Neural cell (in vitro differentiated cells): ENCODE data around the gene SLC9A1. TPM values are rescaled to one million over a fixed set of nuclear protein-coding genes. Genes with fewer than 3 reads are reported as not detected.

Experiments
- H2AFZ ChIP-seq: fragments of 200-600, 300-800 bp; sonication (generic), shearing (Covaris generic); 2 replicates; pipeline ENCODE4 v1.6.0; 2014; ENCODE audit warnings: low read depth, mild to moderate bottlenecking, antibody characterized with exemption, low read length, moderate library complexity
- H3F3A ChIP-seq: fragments of 200-600 bp; shearing (Covaris generic); 2 replicates; pipeline ENCODE4 v1.6.1; 2016; ENCODE audit warnings: mild to moderate bottlenecking, moderate library complexity, mixed read lengths, antibody characterized with exemption, low read length; ENCODE audit not compliant: insufficient read depth, poor library complexity, severe bottlenecking
- H3K27ac ChIP-seq: fragments of 200-600, 300-800 bp; sonication (generic), shearing (Covaris generic); 2 replicates; pipeline ENCODE4 v1.5.1; 2014; ENCODE audit warnings: mild to moderate bottlenecking, low read length, moderate library complexity
- H3K27me3 ChIP-seq: fragments of 300-800, 200-600 bp; sonication (generic), shearing (Covaris generic); 2 replicates; pipeline ENCODE4 v1.6.0; 2014; ENCODE audit warnings: mild to moderate bottlenecking, low read depth, low read length, moderate library complexity; ENCODE audit not compliant: insufficient read depth
- H3K36me3 ChIP-seq: fragments of 300-800, 200-600 bp; sonication (generic), shearing (Covaris generic); 2 replicates; pipeline ENCODE4 v1.5.1; 2014; ENCODE audit warnings: mild to moderate bottlenecking, antibody characterized with exemption, low read length, moderate library complexity; ENCODE audit not compliant: insufficient read depth
- H3K4me2 ChIP-seq: fragments of 300-800, 200-600 bp; sonication (generic), shearing (Covaris generic); 2 replicates; pipeline ENCODE4 v1.6.0; 2014; ENCODE audit warnings: mild to moderate bottlenecking, low read length
- H3K4me3 ChIP-seq: fragments of 300-800, 200-600 bp; sonication (generic), shearing (Covaris generic); 2 replicates; pipeline ENCODE4 v1.5.1; 2014; ENCODE audit warnings: mild to moderate bottlenecking, low read length, moderate library complexity
- H3K79me2 ChIP-seq: fragments of 200-600 bp; shearing (Covaris generic); replicated peaks from 2 replicates; pipeline ENCODE4 v1.6.0; 2014; ENCODE audit warnings: mild to moderate bottlenecking, low read length, moderate library complexity; ENCODE audit not compliant: insufficient read depth
- H3K9ac ChIP-seq: fragments of 300-800, 200-600 bp; sonication (generic), shearing (Covaris generic); 2 replicates; pipeline ENCODE4 v1.6.1; 2016; ENCODE audit warnings: mild to moderate bottlenecking, low read length, mixed read lengths
- H3K9me2 ChIP-seq: fragments of 200-600 bp; shearing (Covaris generic); 2 replicates; pipeline ENCODE4 v1.6.1; 2016; ENCODE audit warnings: mild to moderate bottlenecking, low read length, mixed read lengths; ENCODE audit not compliant: insufficient read depth
- H3K9me3 ChIP-seq: fragments of 200-600, 300-800 bp; sonication (generic), shearing (Covaris generic); 2 replicates; pipeline ENCODE4 v1.6.1; 2016; ENCODE audit warnings: mild to moderate bottlenecking, mixed run types, low read length, moderate library complexity, mixed read lengths
- H4K20me1 ChIP-seq: fragments of 200-600 bp; shearing (Covaris generic); 2 replicates; pipeline ENCODE4 v1.6.1; 2016; ENCODE audit warnings: mild to moderate bottlenecking, mixed run types; ENCODE audit not compliant: insufficient read depth
- CTCF ChIP-seq: fragments of 450-650 bp; IDR thresholded peaks from 2 replicates; pipeline ENCODE4 v1.5.1; 2014; ENCODE audit warnings: antibody characterized with exemption, mild to moderate bottlenecking, moderate library complexity; ENCODE audit not compliant: poor library complexity, severe bottlenecking
- EP300 ChIP-seq: fragments of 450-650 bp; conservative IDR thresholded peaks from 2 replicates; pipeline ENCODE4 v1.6.1; 2014; ENCODE audit warnings: antibody characterized with exemption, mild to moderate bottlenecking, moderate library complexity; ENCODE audit not compliant: poor library complexity, severe bottlenecking
- EZH2 ChIP-seq: fragments of 200-600, 300-800 bp; shearing (Covaris generic), sonication (generic); IDR thresholded peaks from 2 replicates; pipeline ENCODE4 v1.6.1; 2014; ENCODE audit warnings: antibody characterized with exemption, low read length, borderline replicate concordance, mild to moderate bottlenecking; ENCODE audit not compliant: insufficient read depth, poor library complexity, severe bottlenecking
- POLR2AphosphoS5 ChIP-seq: IDR thresholded peaks from 2 replicates; pipeline ENCODE4 v1.6.1; 2012
- RAD21 ChIP-seq: fragments of 450-650 bp; conservative IDR thresholded peaks from 2 replicates; pipeline ENCODE4 v1.6.1; 2014; ENCODE audit warnings: antibody characterized with exemption, mild to moderate bottlenecking, moderate library complexity
- REST ChIP-seq: IDR thresholded peaks from 2 replicates; pipeline ENCODE4 v1.6.1; 2012; ENCODE audit warnings: borderline replicate concordance
- SMC3 ChIP-seq: fragments of 450-650 bp; conservative IDR thresholded peaks from 2 replicates; pipeline ENCODE4 v1.6.1; 2014; ENCODE audit warnings: antibody characterized with exemption, mild to moderate bottlenecking, moderate library complexity; ENCODE audit not compliant: poor library complexity
- TAF1 ChIP-seq: IDR thresholded peaks from 2 replicates; pipeline ENCODE4 v1.6.1; 2012; ENCODE audit warnings: low read depth
- polyA plus RNA-seq: library from polyadenylated mRNA; depleted of rRNA; stranded (reverse); fragments of >200 nt; gene quantifications from 2 replicates; pipeline ENCODE4 v1.2.3, GENCODE V29; 2014

The SLC9A1 gene
- polyA plus RNA-seq, 1 donor from 2014 or later = 1.5 TPM

DNA sequence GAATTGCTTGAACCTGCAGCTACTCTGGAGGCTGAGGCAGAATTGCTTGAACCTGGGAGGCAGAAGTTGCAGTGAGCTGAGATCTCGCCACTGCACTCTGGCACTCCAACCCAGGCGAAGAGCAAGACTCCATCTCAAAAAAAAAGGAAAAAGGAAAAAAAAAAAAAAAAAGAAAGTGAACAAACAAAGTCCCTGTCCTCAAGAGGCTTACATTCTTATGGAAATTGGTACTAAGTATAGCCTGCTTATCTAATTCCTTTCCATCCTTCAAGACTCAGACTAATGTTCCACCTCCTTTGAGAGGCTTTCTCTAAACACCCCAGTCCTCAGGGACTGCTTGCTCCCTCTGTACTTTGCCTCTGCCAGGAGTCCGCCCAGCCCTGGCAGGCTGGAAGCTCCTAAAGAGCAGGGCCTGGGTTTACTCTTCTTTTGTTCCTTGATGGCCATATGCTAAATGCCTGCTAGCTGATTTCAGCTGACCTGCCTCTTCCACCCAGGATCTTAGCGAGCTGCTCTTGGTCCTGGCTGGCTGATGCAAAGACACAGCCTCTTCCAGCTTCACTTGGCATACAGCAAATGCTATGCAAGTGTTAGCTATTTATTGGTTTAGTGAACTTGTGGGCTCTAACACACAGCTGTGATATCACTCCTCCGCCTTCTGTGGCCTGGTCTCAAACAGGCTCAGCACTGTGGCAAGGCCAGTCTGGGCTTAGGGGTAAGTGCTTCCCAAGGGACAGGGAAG lies 9.8 kb downstream of the SLC9A1 start:
- H3K4me2 ChIP-seq = no peak overlapping the region
- no peaks in the 10 kb centered on the region for H3K36me3 ChIP-seq
- TF ChIP-seq REST = no peak
- no peaks in the 10 kb centered on the region for H3K9me3 ChIP-seq
- H3K27me3 ChIP-seq = no peaks in the 10 kb centered on the region
- no peaks in the 10 kb centered on the region for H3K9me2 ChIP-seq
- H4K20me1 ChIP-seq = no peaks in the 10 kb centered on the region
- no peaks in the 10 kb centered on the region for H3F3A ChIP-seq
- no peaks in the 10 kb centered on the region for H3K79me2 ChIP-seq
- H3K9ac ChIP-seq = no peak overlapping the region
- H3K27ac ChIP-seq = no peak overlapping the region
- no peak overlapping the region for H3K4me3 ChIP-seq
- no peak overlapping the region for H2AFZ ChIP-seq

DNA sequence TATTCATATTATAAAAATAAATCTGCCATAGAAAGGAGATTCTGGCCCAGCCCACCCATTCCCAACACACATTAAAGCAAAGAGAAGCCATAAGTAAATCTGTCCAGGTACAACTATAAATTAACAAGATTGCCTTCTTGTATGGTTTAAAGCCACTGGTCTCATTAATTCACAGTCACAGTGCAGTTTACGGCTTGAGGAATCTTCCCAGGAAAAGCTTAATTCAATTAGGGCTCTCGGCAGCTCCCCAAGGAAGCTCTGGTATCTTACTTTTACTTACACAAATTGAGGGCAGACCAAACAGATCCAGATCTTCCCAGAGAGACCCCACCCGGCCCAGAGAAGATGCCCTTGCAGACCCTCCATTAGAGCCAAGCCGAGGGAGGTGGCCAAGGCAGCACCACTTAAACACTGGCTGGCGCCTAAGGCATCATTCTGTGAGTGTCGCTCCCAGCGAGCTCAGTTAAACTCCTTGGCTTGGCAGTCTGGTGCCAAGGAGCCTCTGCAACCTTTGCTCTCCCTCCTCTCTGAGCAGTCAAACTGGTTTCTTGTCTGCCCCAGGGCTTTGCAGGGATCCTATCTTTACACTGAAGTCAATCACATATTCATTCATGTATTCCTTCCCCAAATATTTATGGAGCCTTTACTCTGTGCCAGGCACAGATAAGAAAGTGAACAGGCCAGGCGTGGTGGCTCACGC lies 10.7 kb downstream of the SLC9A1 start:
- Histone ChIP-seq H3K27me3 (no peaks in the 10 kb centered on the region), H3K4me2 (no peak overlapping the region), H3K36me3 (no peaks in the 10 kb centered on the region), H4K20me1 (no peaks in the 10 kb centered on the region), H3K9me3 (no peaks in the 10 kb centered on the region), H3F3A (no peaks in the 10 kb centered on the region), H3K4me3 (no peak overlapping the region), H3K79me2 (no peaks in the 10 kb centered on the region), H3K9ac (no peak overlapping the region), H2AFZ (no peak overlapping the region), H3K9me2 (no peaks in the 10 kb centered on the region), H3K27ac (no peak overlapping the region)
- TF ChIP-seq EZH2 (no peak), REST (no peak), TAF1 (no peak)

- no peaks in the 10 kb centered on the region for H3K9me2 ChIP-seq
- no peak overlapping the region for H3K27ac ChIP-seq
- no peaks in the 10 kb centered on the region for H3F3A ChIP-seq
- no peaks in the 10 kb centered on the region for H3K9me3 ChIP-seq
- no peaks in the 10 kb centered on the region for H3K36me3 ChIP-seq
- H3K4me3 ChIP-seq = no peak overlapping the region
- H3K4me2 ChIP-seq = no peak overlapping the region
- H2AFZ ChIP-seq = no peak overlapping the region
- H4K20me1 ChIP-seq = no peaks in the 10 kb centered on the region
- no peaks in the 10 kb centered on the region for H3K27me3 ChIP-seq
- H3K9ac ChIP-seq = no peak overlapping the region
- H3K79me2 ChIP-seq = no peaks in the 10 kb centered on the region
- TF ChIP-seq EP300 = no peak
- no peak for TF ChIP-seq CTCF
- no peak for TF ChIP-seq EZH2
- no peak for TF ChIP-seq POLR2AphosphoS5
- no peak for TF ChIP-seq TAF1
- TF ChIP-seq RAD21 = no peak
- no peak for TF ChIP-seq SMC3
These were observed 11.5 kb downstream of the SLC9A1 start for GRCh38 chr1:27143401-27143800.
